ENCODE results near the gene PRKN. TPM values are rescaled to one million over a fixed set of nuclear protein-coding genes. Genes with fewer than 3 reads are reported as not detected.

Gene PRKN
- total RNA-seq, 4 donors from 2014 or later = 9.6 to 17.0 (median 11.6) TPM

DNA sequence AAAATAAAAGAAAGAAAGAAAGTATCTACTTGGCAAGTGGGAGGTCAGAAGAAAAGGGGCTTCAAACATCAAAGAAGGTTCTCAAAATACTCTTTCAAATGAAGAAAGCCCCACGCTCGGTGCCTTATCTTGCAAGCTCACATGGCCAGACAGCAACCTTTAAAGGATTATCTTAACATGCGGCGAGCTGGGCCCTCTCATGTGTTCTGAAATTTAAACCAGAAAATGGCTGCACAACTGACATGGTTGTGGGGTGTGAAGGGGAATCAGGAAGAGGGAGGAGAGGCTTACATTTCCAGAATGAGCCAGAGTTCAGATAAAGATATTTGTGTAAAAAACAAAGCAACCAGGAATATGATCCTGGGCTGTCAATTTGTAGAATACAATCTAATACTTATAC lies 363.1 kb downstream of the PRKN start:
- TF ChIP-seq, protein P1, sequence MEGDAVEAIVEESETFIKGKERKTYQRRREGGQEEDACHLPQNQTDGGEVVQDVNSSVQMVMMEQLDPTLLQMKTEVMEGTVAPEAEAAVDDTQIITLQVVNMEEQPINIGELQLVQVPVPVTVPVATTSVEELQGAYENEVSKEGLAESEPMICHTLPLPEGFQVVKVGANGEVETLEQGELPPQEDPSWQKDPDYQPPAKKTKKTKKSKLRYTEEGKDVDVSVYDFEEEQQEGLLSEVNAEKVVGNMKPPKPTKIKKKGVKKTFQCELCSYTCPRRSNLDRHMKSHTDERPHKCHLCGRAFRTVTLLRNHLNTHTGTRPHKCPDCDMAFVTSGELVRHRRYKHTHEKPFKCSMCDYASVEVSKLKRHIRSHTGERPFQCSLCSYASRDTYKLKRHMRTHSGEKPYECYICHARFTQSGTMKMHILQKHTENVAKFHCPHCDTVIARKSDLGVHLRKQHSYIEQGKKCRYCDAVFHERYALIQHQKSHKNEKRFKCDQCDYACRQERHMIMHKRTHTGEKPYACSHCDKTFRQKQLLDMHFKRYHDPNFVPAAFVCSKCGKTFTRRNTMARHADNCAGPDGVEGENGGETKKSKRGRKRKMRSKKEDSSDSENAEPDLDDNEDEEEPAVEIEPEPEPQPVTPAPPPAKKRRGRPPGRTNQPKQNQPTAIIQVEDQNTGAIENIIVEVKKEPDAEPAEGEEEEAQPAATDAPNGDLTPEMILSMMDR (IDR thresholded peaks at IDR 0.05; ENCODE audit: low read depth) = no peak

DNA sequence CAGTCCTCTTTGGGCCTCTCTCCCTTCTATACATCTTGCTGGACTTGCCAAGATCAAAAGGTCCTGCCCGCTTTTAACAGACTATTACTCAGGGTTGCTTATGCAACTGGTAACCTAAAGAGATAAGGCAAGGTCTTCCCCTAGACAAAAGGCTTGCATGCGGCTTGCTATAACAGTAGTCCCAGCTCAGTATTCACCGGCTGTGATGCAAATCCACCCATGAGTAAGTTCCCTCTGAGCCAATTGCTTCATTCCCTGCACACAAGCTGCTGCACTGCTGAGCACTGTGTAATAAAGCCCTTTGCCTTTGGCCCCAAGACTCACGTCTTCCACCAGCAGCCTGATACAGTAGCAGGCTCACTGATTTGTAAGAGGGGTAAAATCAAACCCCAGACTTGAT lies 363.8 kb downstream of the PRKN start:
- TF ChIP-seq, protein P1 (IDR thresholded peaks at IDR 0.05; ENCODE audit: low read depth) = no peak

DNA sequence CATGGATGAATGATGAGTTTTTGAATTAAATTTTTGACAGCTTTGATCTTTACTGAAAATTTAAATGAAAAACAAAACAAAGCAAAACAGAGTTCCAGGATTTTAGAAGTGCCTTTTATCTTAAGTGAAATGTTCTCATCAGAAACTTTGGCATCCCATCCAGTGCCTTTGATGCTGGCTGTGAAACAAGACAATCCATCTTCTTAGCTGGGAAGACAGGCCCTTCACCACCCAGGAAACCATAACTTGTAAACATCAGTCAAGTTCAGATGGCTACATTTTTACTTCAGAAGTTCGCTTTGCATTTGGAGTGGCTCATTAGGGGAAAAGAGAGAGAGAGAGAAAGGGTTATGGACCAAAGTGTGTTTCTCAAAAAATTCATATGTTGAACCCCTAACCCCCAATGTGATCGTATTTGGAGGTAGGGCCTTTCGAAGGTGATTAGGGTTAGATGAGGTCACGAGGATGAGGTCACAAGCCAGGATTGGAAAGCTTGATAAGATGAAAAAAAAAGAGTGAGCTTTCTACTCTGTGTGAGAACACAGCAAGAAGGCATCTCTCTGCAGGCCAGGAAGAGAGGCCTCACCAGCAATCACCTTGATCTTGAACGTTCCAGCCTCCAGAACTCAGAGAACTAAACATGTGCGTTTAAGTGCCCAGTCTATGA lies 366.5 kb downstream of the PRKN start:
- TF ChIP-seq, protein P1 (IDR thresholded peaks at IDR 0.05; ENCODE audit: low read depth) = no peak

DNA sequence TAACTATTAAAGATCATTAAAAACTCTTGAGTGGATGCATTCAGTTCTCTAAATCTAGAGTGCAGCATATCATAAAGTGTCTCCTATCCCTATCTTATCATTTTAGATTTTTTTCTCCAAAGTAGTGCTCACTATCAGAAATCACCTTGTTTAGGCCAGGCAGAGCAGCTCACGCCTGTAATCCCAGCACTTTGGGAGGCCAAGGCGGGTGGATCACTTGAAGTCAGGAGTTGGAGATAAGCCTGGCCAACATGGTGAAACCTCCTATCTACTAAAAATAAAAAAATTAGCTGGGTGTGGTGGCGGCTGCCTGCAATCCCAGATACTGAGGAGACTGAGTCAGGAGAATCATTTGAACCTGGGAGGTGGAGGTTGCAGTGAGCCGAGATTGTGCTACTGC lies 368.9 kb downstream of the PRKN start:
- TF ChIP-seq, protein P1 (IDR thresholded peaks at IDR 0.05; ENCODE audit: low read depth) = no peak

DNA sequence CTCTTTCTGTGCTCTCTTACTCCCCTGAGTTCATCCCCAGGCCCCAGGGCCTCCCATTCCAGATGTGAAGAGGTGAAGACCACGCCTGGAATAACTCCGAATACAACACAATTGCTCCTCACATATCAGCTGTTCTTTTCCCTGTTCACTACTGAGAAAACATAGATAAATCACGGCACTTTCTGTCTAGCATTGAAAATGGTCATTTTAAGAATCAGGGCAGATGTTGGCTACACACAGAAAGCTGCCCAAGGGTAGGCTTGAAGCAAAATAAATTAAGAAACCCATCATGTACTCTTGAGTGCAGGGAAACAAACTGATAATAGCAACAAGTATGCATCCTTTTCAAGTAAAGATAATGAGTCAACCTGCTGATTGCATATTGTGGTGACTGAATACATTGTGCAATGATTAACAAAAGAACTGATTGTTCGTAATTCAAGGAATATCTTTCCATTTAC lies 382.5 kb downstream of the PRKN start:
- TF ChIP-seq, protein P1 (IDR thresholded peaks at IDR 0.05; ENCODE audit: low read depth) = no peak

DNA sequence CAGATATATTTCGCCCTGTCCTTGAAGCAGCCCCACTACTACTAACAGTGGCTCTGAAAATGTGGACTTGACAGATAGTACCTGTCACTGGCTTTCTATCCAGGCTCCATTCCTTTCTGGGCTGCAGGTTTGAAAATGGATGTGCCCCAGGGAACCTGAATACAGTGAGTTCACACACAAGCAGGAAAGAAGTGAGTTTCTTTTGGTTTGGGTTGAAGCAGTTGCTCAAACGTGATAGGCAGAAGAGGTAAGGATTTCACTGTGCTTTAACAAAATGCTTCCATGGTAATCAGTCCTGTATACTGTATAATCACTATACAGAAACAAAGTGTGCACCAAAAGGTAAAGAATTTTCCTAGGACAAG lies 382.9 kb downstream of the PRKN start:
- TF ChIP-seq, protein P1 (IDR thresholded peaks at IDR 0.05; ENCODE audit: low read depth) = no peak

DNA sequence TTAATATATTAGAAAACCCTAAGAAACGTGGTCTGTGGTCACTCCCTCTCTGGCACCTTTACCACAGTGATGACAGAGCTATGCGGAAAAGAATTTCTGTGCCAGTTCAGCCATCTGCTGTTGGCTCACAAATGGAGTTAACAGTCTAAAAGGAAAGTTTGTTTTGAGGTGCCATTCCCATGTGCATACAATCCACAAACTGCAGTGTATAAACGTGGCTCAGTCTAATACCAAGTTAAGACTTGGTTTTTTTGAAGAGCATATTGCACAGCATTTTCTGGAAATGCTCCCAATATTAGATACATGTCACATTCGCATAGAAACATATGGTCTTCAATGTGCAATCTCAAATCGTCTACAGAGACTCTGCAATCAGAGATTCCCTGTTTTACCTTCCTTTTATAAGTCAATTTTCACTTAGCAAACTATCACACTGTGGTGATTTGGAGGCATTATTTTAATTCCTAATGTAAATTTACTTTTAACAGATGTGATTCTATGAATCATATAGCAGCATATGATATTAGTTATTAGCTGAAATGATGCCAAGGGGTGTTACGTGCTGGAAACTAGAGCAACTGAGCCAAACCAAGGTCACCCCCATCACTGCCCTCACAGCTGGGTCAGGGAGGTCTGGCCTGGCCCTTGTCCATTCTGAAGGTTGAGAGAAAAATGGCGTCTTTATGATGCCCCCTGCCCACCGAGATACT lies 383.5 kb downstream of the PRKN start:
- TF ChIP-seq, protein P1 (IDR thresholded peaks at IDR 0.05; ENCODE audit: low read depth) = no peak
